Natural killer cell (primary cell): ENCODE results near the gene MEGF6. TPM values are rescaled to one million over a fixed set of nuclear protein-coding genes. Genes with fewer than 3 reads are reported as not detected.

Experiments used
- ATAC-seq, 3 donors: fragments of 150-1000 bp in 2 of 3; fragments of 200-7000 bp in 1 of 3; cut with Tn5 transposase; 1 replicate in 1 of 3; 2 replicates in 2 of 3; pipeline ENCODE4 v1.10.0; 2021; ENCODE audit warnings: mild to moderate bottlenecking in 2 of 3, moderate library complexity in 2 of 3
- DNase-seq, 2 donors: peaks; one replicate each; pipeline versions ENCODE4 v3.0.0 to v3.0.0-alpha.2; 2013 to 2021; ENCODE audit warnings: mixed read lengths in 1 of 2
- H3K27ac ChIP-seq: one replicate; pipeline ENCODE4 v1.5.1; 2013; ENCODE audit warnings: mild to moderate bottlenecking, low read length
- H3K27me3 ChIP-seq: one replicate; pipeline ENCODE4 v1.6.1; 2013; ENCODE audit warnings: low read length; ENCODE audit not compliant: control insufficient read depth, insufficient read depth
- H3K36me3 ChIP-seq: one replicate; pipeline ENCODE4 v1.6.1; 2013; ENCODE audit warnings: low read length; ENCODE audit not compliant: control insufficient read depth, insufficient read depth
- H3K4me1 ChIP-seq: one replicate; pipeline ENCODE4 v1.6.1; 2013; ENCODE audit warnings: low read length; ENCODE audit not compliant: control insufficient read depth, insufficient read depth
- H3K4me3 ChIP-seq: one replicate; pipeline ENCODE4 v1.5.1; 2013; ENCODE audit warnings: low read length
- H3K9me3 ChIP-seq: one replicate; pipeline ENCODE4 v1.6.1; 2013; ENCODE audit warnings: low read length; ENCODE audit not compliant: control insufficient read depth, insufficient read depth
- H3K27ac Mint-ChIP-seq, 2 donors: one replicate each; pipeline ENCODE4 v1.8.0; 2022; ENCODE audit warnings: mild to moderate bottlenecking in 2 of 2, mixed read lengths in 2 of 2, moderate library complexity in 1 of 2
- H3K27me3 Mint-ChIP-seq, 2 donors: one replicate each; pipeline ENCODE4 v1.8.0; 2022; ENCODE audit warnings: low read depth in 2 of 2, mixed read lengths in 2 of 2
- H3K36me3 Mint-ChIP-seq: one replicate; pipeline ENCODE4 v1.8.0; 2022; ENCODE audit warnings: mixed read lengths
- H3K4me1 Mint-ChIP-seq, 2 donors: one replicate each; pipeline ENCODE4 v1.8.0; 2022; ENCODE audit warnings: mixed read lengths in 2 of 2
- H3K4me3 Mint-ChIP-seq: one replicate; pipeline ENCODE4 v1.8.0; 2022; ENCODE audit warnings: mild to moderate bottlenecking, moderate library complexity, mixed read lengths
- H3K9me3 Mint-ChIP-seq, 2 donors: one replicate each; pipeline ENCODE4 v1.8.0; 2022; ENCODE audit warnings: mixed read lengths in 2 of 2
- WGBS: methylation state at CpG from one replicate; pipeline ENCODE4 v1.1.7; 2013; ENCODE audit warnings: missing lambda C conversion rate; ENCODE audit not compliant: insufficient coverage; 5-methylcytosine and 5-hydroxymethylcytosine counted together
- intact Hi-C: fragments of 100-400 bp; cut with micrococcal nuclease; formaldehyde crosslinking; loops from one replicate; pipeline ENCODE4 v1.14.2; 2022
- total RNA-seq, 4 donors: library from RNA; stranded (reverse); fragments of 120-200 nt in 1 of 4; gene quantifications; one replicate each; pipeline versions ENCODE4 v1.2.3 to v1.2.4, GENCODE V29; 2013 to 2022
- TF ChIP-seq, protein P1 (sequence below): fragments of 200-600 bp; IDR thresholded peaks from one replicate; pipeline ENCODE4 v1.8.0; 2022; ENCODE audit warnings: antibody characterized with exemption

The MEGF6 gene
- total RNA-seq, 3 donors from 2014 or later (not counting 1 experiment from before 2014, with no cell fraction given), result 3.1 to 15.6 (median 5.1) TPM

DNA sequence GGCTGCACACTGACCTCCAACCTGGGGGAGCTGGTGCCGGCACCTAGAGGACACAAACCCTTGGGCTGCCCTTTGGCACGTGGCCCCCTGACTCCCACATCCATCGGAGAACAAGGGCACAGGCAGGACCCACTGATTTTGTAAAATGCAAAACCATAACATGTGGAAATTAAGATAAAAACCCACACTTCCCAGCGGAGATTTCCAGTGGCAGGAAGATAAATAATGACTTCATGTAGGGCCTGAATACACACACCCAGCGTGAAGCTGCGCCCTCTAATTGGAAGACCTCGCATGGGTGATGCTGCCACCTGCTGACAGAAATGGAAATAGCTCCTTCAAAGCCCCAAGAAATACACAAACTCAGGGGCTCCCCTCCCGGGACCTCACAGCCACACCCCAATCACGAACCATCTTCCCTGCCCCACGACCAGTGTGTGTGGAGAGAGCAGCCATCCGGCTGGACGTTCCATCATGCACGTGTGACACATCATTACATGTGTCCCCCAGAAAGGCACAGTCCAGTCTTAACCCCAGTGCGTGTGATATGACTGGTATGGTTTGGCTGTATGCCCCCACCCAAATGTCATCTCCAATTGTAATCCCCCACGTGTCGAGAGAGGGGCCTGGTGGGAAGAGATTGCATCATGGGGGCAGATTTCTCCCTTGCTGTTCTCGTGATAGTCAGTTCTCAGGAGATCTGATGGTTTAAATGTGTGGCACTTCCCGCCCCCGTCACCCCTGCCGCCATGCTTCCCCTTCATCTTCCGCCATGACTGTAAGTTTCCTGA lies 7.8 kb upstream of the MEGF6 start:
- no peaks in the 10 kb centered on the region for H3K36me3 Mint-ChIP-seq
- Histone ChIP-seq H3K27me3 (no peaks in the 10 kb centered on the region), H3K27ac (no peak overlapping the region), H3K36me3 (no peaks in the 10 kb centered on the region), H3K4me1 (peaks cover 30% of the 10 kb centered on the region), H3K9me3 (no peaks in the 10 kb centered on the region), H3K4me3 (no peak overlapping the region)
- H3K27me3 Mint-ChIP-seq, result peaks cover 0 to 5% of the 10 kb centered on the region in 2 donors
- 18% methylated on average over 15 of the region's 21 CpGs for WGBS
- ATAC-seq, result peak; percentile 83 to 97 (median 92)
- no peaks in the 10 kb centered on the region for H3K9me3 Mint-ChIP-seq
- intact Hi-C loops, result loop anchor here (1.0 kb wide), 3 partner anchors 31 to 128 kb away; no protein-coding TSS in a partner anchor
- H3K4me1 Mint-ChIP-seq, result peaks cover 35 to 38% of the 10 kb centered on the region in 2 donors
- TF ChIP-seq, protein P1, sequence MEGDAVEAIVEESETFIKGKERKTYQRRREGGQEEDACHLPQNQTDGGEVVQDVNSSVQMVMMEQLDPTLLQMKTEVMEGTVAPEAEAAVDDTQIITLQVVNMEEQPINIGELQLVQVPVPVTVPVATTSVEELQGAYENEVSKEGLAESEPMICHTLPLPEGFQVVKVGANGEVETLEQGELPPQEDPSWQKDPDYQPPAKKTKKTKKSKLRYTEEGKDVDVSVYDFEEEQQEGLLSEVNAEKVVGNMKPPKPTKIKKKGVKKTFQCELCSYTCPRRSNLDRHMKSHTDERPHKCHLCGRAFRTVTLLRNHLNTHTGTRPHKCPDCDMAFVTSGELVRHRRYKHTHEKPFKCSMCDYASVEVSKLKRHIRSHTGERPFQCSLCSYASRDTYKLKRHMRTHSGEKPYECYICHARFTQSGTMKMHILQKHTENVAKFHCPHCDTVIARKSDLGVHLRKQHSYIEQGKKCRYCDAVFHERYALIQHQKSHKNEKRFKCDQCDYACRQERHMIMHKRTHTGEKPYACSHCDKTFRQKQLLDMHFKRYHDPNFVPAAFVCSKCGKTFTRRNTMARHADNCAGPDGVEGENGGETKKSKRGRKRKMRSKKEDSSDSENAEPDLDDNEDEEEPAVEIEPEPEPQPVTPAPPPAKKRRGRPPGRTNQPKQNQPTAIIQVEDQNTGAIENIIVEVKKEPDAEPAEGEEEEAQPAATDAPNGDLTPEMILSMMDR, result peak; percentile 83
- peak; percentile 67 to 91 for DNase-seq
- no peak overlapping the region for H3K27ac Mint-ChIP-seq
- H3K4me3 Mint-ChIP-seq, result no peak overlapping the region

DNA sequence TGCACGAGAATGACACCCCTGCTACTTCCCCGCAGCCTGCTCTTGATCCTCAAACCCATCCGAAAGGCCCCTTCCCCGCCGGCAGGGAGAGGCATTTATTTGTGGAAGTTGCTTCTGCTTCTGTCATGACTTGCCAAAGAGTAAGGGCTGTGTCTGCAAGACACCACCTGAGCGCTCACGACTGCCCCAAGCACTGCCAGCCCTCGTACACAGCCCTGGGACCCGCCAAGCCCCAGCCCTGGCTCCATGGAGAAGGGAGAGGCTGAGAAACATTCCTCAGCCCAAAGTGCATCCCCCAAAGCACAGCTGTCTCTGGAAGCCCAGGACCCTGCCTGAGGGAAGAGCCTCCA lies 7.2 kb upstream of the MEGF6 start:
- Histone ChIP-seq H3K27me3 (no peaks in the 10 kb centered on the region), H3K4me3 (no peak overlapping the region), H3K36me3 (no peaks in the 10 kb centered on the region), H3K4me1 (peaks cover 25% of the 10 kb centered on the region), H3K27ac (no peak overlapping the region), H3K9me3 (no peaks in the 10 kb centered on the region)
- DNase-seq (no peak), ATAC-seq (no peak)
- Mint-ChIP-seq H3K4me3 (no peak overlapping the region), H3K9me3 (no peaks in the 10 kb centered on the region), H3K4me1 (peaks cover 29 to 38% of the 10 kb centered on the region in 2 donors), H3K27me3 (peaks cover 0 to 5% of the 10 kb centered on the region in 2 donors), H3K36me3 (no peaks in the 10 kb centered on the region), H3K27ac (no peak overlapping the region)
- TF ChIP-seq, protein P1, result no peak
- intact Hi-C loops, result no loop called here
- WGBS, result 64% methylated on average over 9 of the region's 9 CpGs

DNA sequence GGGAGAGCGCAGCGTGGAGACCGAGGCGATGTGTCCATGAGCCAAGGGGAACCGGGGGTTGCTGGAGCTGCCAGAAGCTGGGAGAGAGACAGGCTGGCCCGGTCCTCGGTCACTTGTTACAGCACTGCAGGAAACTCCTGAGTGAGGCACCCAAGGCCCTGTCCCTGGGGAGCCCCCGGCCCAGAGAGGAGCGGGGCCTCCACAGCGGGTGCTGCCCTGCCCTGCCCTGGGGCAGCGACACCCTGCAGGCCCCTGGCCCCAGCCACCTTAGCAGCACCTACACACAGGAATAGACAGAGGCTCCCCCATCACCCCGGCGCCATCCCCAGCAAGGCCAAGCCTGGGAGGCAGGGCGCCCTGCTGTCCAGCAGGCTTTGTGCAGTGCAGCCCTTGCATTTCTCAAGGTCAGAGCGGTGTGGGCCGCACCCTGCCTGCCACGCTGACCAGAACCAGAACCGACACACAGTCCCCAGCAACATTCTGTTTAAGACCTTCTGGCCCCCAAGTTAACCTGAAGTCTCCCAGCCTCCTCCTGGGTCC lies 6.6 kb upstream of the MEGF6 start:
- Mint-ChIP-seq H3K4me1 (peaks cover 23 to 35% of the 10 kb centered on the region in 2 donors), H3K36me3 (no peaks in the 10 kb centered on the region), H3K9me3 (no peaks in the 10 kb centered on the region), H3K27ac (no peak overlapping the region), H3K27me3 (peaks cover 0 to 11% of the 10 kb centered on the region in 2 donors), H3K4me3 (no peak overlapping the region)
- DNase-seq, result no peak
- H3K9me3 ChIP-seq, result no peaks in the 10 kb centered on the region
- no peak for ATAC-seq
- H3K4me1 ChIP-seq, result peaks cover 18% of the 10 kb centered on the region
- intact Hi-C loops, result no loop called here
- no peaks in the 10 kb centered on the region for H3K27me3 ChIP-seq
- no peaks in the 10 kb centered on the region for H3K36me3 ChIP-seq
- TF ChIP-seq, protein P1, result no peak
- H3K4me3 ChIP-seq, result no peak overlapping the region
- WGBS, result 87% methylated on average over 17 of the region's 18 CpGs
- no peak overlapping the region for H3K27ac ChIP-seq
